SU-DHL-6 (cell line): ENCODE results near the gene STC2.

Experiments
- H2AFZ ChIP-seq: fragments of 200-600 bp; sonication (generic); 2 replicates; pipeline ENCODE4 v1.6.1; 2014; ENCODE audit warnings: low read depth, mild to moderate bottlenecking, moderate library complexity, mixed read lengths, antibody characterized with exemption, low read length; ENCODE audit not compliant: severe bottlenecking
- H3F3A ChIP-seq: fragments of 200-600 bp; shearing (Covaris generic); 2 replicates; pipeline ENCODE4 v1.6.0; 2016; ENCODE audit warnings: antibody characterized with exemption, mild to moderate bottlenecking; ENCODE audit not compliant: insufficient read depth
- H3K27ac ChIP-seq: fragments of 200-600 bp; sonication (generic); 2 replicates; pipeline ENCODE4 v1.5.1; 2016; ENCODE audit warnings: low read depth, mild to moderate bottlenecking, low read length, moderate library complexity, mixed read lengths
- H3K27me3 ChIP-seq: fragments of 200-600 bp; sonication (generic), shearing (Covaris generic); 2 replicates; pipeline ENCODE4 v1.6.0; 2014; ENCODE audit warnings: mild to moderate bottlenecking, low read length
- H3K36me3 ChIP-seq: fragments of 200-600 bp; sonication (generic); 2 replicates; pipeline ENCODE4 v1.6.1; 2014; ENCODE audit warnings: mild to moderate bottlenecking, low read length, mixed read lengths
- H3K4me2 ChIP-seq: fragments of 300-600, 200-600 bp; shearing (Covaris generic), sonication (generic); 2 replicates; pipeline ENCODE4 v1.6.0; 2014; ENCODE audit warnings: low read length, low read depth, mild to moderate bottlenecking; ENCODE audit not compliant: poor library complexity, severe bottlenecking
- H3K4me3 ChIP-seq: fragments of 200-600 bp; sonication (generic); 2 replicates; pipeline ENCODE4 v1.5.1; 2014; ENCODE audit warnings: antibody characterized with exemption, low read length, mild to moderate bottlenecking, mixed read lengths; ENCODE audit not compliant: insufficient read depth, poor library complexity, severe bottlenecking
- H3K79me2 ChIP-seq: fragments of 200-600 bp; sonication (generic); 2 replicates; pipeline ENCODE4 v1.6.1; 2014; ENCODE audit warnings: mild to moderate bottlenecking, low read length, moderate library complexity; ENCODE audit not compliant: insufficient read depth
- H3K9ac ChIP-seq: fragments of 200-600 bp; sonication (generic); 2 replicates; pipeline ENCODE4 v1.7.0; 2014; ENCODE audit warnings: mild to moderate bottlenecking, low read length
- H3K9me2 ChIP-seq: fragments of 200-600 bp; sonication (generic); replicated peaks from 2 replicates; pipeline ENCODE4 v1.6.1; 2014; ENCODE audit warnings: low read length; ENCODE audit not compliant: insufficient read depth
- H3K9me3 ChIP-seq: fragments of 200-600 bp; sonication (generic); 2 replicates; pipeline ENCODE4 v1.6.1; 2014; ENCODE audit warnings: low read length, mixed read lengths; ENCODE audit not compliant: insufficient read depth
- H4K20me1 ChIP-seq: fragments of 200-600 bp; sonication (generic); 2 replicates; pipeline ENCODE4 v1.6.1; 2014; ENCODE audit warnings: low read depth, mild to moderate bottlenecking, antibody characterized with exemption, low read length, moderate library complexity, mixed read lengths
- EZH2phosphoT487 ChIP-seq: fragments of 200-600 bp; sonication (generic), shearing (Covaris generic); conservative IDR thresholded peaks from 2 replicates; pipeline ENCODE4 v1.6.1; 2018; ENCODE audit warnings: mild to moderate bottlenecking, antibody characterized with exemption, low read length, moderate library complexity, mixed read lengths
- TF ChIP-seq, protein P1 (sequence below): fragments of 200-600 bp; sonication (generic); IDR thresholded peaks from one replicate; pipeline ENCODE4 v1.5.1; 2017; ENCODE audit warnings: antibody characterized with exemption, mild to moderate bottlenecking, low read length, moderate library complexity; ENCODE audit not compliant: insufficient read depth, poor library complexity, severe bottlenecking

STC2 gene

GRCh38 chr5:173323106-173323798, 5.0 kb downstream of the STC2 start:
- Histone ChIP-seq H3F3A (no peaks in the 10 kb centered on the region), H3K36me3 (no peaks in the 10 kb centered on the region), H3K4me3 (no peak overlapping the region), H3K9me2 (no peaks in the 10 kb centered on the region), H3K27me3 (no peaks in the 10 kb centered on the region), H3K79me2 (no peaks in the 10 kb centered on the region), H3K9me3 (no peaks in the 10 kb centered on the region), H3K27ac (no peak overlapping the region), H3K9ac (no peak overlapping the region), H4K20me1 (no peaks in the 10 kb centered on the region), H2AFZ (no peak overlapping the region), H3K4me2 (no peak overlapping the region)
- TF ChIP-seq EZH2phosphoT487: no peak

GRCh38 chr5:173321886-173322285, 6.3 kb downstream of the STC2 start:
- Histone ChIP-seq H3K4me2 (no peak overlapping the region), H3K27me3 (no peaks in the 10 kb centered on the region), H3K79me2 (no peaks in the 10 kb centered on the region), H3K27ac (no peak overlapping the region), H4K20me1 (no peaks in the 10 kb centered on the region), H3K9me3 (no peaks in the 10 kb centered on the region), H3K9me2 (no peaks in the 10 kb centered on the region), H3F3A (no peaks in the 10 kb centered on the region), H3K36me3 (no peaks in the 10 kb centered on the region), H3K9ac (no peak overlapping the region), H2AFZ (no peak overlapping the region), H3K4me3 (no peak overlapping the region)
- TF ChIP-seq, protein P1, sequence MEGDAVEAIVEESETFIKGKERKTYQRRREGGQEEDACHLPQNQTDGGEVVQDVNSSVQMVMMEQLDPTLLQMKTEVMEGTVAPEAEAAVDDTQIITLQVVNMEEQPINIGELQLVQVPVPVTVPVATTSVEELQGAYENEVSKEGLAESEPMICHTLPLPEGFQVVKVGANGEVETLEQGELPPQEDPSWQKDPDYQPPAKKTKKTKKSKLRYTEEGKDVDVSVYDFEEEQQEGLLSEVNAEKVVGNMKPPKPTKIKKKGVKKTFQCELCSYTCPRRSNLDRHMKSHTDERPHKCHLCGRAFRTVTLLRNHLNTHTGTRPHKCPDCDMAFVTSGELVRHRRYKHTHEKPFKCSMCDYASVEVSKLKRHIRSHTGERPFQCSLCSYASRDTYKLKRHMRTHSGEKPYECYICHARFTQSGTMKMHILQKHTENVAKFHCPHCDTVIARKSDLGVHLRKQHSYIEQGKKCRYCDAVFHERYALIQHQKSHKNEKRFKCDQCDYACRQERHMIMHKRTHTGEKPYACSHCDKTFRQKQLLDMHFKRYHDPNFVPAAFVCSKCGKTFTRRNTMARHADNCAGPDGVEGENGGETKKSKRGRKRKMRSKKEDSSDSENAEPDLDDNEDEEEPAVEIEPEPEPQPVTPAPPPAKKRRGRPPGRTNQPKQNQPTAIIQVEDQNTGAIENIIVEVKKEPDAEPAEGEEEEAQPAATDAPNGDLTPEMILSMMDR: no peak
- no peak for TF ChIP-seq EZH2phosphoT487

DNA sequence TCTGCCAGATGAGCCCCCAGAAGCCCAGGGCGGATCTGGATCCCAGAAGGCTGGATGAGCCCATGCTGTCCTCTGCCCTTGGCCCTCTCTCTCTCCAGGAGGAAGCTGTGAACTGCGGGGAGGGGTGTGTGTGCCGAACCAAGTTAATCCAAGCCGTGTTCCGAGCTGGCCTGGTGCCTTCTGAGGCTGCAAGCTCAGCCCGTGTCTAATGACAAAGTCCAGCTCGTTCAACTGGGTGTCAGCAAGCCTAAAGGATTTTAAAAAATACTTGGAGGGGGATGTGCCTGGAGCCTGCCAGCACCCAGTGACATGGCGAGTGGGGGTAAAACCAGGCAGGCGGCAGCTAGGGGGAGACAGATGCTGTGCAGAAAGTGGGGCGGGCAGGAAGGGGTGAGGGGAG, 8.0 kb downstream of the STC2 start:
- Histone ChIP-seq H3K9me3 (no peaks in the 10 kb centered on the region), H3K27me3 (no peaks in the 10 kb centered on the region), H3F3A (no peaks in the 10 kb centered on the region), H3K4me3 (no peak overlapping the region), H3K4me2 (no peak overlapping the region), H4K20me1 (no peaks in the 10 kb centered on the region), H3K79me2 (no peaks in the 10 kb centered on the region), H3K36me3 (no peaks in the 10 kb centered on the region), H3K9ac (no peak overlapping the region), H3K27ac (no peak overlapping the region), H2AFZ (no peak overlapping the region), H3K9me2 (no peaks in the 10 kb centered on the region)
- TF ChIP-seq, protein P1: no peak
- no peak for TF ChIP-seq EZH2phosphoT487

DNA sequence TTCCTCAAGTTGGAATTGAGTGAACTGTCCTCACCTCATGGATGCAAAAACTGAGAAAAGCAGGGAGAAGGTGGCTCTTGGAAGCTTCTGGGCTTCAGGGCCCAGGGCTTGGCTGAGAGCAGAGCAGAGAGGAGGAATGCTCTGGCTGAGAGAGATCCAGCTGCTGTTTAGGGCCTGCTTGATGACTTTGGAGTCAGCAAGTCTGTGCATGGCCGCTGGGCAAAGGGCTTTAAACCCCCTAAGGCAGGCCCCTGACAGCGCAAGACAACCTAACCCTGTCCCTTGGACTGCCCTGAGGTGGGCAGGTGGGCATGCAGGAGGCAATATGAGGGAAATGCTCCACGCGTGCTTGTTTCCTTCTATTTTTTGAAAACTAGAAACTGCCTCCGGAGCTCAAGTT, 8.6 kb downstream of the STC2 start:
- H3K4me3 ChIP-seq: no peak overlapping the region
- H3K27ac ChIP-seq: no peak overlapping the region
- H3K9me3 ChIP-seq: no peaks in the 10 kb centered on the region
- H3K36me3 ChIP-seq: no peaks in the 10 kb centered on the region
- H4K20me1 ChIP-seq: no peaks in the 10 kb centered on the region
- H3K4me2 ChIP-seq: no peak overlapping the region
- H3K9me2 ChIP-seq: no peaks in the 10 kb centered on the region
- no peaks in the 10 kb centered on the region for H3K27me3 ChIP-seq
- no peak overlapping the region for H2AFZ ChIP-seq
- no peaks in the 10 kb centered on the region for H3K79me2 ChIP-seq
- TF ChIP-seq EZH2phosphoT487: no peak
- TF ChIP-seq, protein P1: no peak
- no peak overlapping the region for H3K9ac ChIP-seq
- H3F3A ChIP-seq: no peaks in the 10 kb centered on the region
